ENCODE results near the gene PCK1. TPM values are rescaled to one million over a fixed set of nuclear protein-coding genes. Genes with fewer than 3 reads are reported as not detected.

Gene PCK1
- total RNA-seq, 1 experiment from 2014 or later, result not detected

DNA sequence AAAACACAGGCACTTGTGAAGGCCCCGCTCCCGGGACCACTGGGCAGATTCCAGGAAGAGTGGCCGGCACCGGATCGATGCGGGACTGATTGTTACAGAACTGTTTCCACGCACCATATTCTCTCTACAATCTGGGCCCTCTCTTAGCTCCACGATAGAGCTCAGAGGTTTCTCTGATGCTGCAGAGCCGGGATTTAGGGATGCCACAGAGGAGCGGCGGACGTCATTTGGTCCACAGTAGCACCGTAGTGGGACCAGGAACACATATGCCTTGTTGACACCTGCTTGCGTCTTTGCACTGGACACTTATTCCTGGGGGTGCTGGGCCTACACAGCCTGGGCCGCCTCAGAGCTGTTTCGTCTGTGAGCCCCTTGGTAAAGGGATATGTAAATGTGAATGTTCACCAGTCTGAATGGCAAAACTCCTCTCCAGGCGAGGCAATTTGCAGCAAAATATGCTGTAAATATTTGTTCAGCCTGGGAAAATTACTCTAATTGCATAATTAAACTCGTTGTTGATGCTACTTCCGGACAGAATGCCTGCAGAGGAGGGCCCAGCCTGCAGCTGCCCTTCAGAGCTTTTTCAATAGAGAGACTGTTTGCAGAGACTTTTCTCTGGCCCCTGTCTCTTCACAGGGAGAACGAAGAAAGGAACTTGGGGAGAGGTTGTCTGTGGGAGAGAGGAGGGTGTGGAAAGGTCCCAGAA lies 9.4 kb downstream of the PCK1 start:
- no peak for DNase-seq (ENCODE audit: low read depth in 1 of 2, low spot score in 2 of 2)
- Histone ChIP-seq H3K27ac (no peak overlapping the region), H3K36me3 (no peaks in the 10 kb centered on the region), H3K27me3 (replicated peaks) (peaks cover 14% of the 10 kb centered on the region; the same call in 1 of the 2 replicates), H3K4me3 (no peak overlapping the region), H3K4me1 (replicated peaks) (no peaks in the 10 kb centered on the region), H3K9me3 (replicated peaks) (no peaks in the 10 kb centered on the region)

- H3K27me3 ChIP-seq (replicated peaks), result peaks cover 13% of the 10 kb centered on the region; the same call in 1 of the 2 replicates
- no peaks in the 10 kb centered on the region for H3K36me3 ChIP-seq
- no peak for DNase-seq (ENCODE audit: low read depth in 1 of 2, low spot score in 2 of 2)
- H3K4me3 ChIP-seq, result no peak overlapping the region
- no peaks in the 10 kb centered on the region for H3K4me1 ChIP-seq (replicated peaks)
- H3K9me3 ChIP-seq (replicated peaks), result no peaks in the 10 kb centered on the region
- H3K27ac ChIP-seq, result no peak overlapping the region
Measured at GRCh38 chr20:57570920-57571319, 10.0 kb downstream of the PCK1 start.

- DNase-seq (ENCODE audit: low read depth in 1 of 2, low spot score in 2 of 2), result no peak
- H3K36me3 ChIP-seq, result no peaks in the 10 kb centered on the region
- H3K9me3 ChIP-seq (replicated peaks), result no peaks in the 10 kb centered on the region
- no peak overlapping the region for H3K4me3 ChIP-seq
- peaks cover 13% of the 10 kb centered on the region; the same call in 1 of the 2 replicates for H3K27me3 ChIP-seq (replicated peaks)
- no peaks in the 10 kb centered on the region for H3K4me1 ChIP-seq (replicated peaks)
- H3K27ac ChIP-seq, result no peak overlapping the region
Measured at GRCh38 chr20:57571782-57572416, 11.0 kb downstream of the PCK1 start.

- Histone ChIP-seq H3K4me1 (replicated peaks) (no peaks in the 10 kb centered on the region), H3K36me3 (no peaks in the 10 kb centered on the region), H3K27ac (no peak overlapping the region), H3K27me3 (replicated peaks) (0 out of 2 replicates have a peak, but pooled peaks cover 13% of the 10 kb centered on the region), H3K9me3 (replicated peaks) (no peaks in the 10 kb centered on the region), H3K4me3 (no peak overlapping the region)
- no peak for DNase-seq (ENCODE audit: low read depth in 1 of 2, low spot score in 2 of 2)
Measured at GRCh38 chr20:57573242-57573641, 12.3 kb downstream of the PCK1 start.

DNA sequence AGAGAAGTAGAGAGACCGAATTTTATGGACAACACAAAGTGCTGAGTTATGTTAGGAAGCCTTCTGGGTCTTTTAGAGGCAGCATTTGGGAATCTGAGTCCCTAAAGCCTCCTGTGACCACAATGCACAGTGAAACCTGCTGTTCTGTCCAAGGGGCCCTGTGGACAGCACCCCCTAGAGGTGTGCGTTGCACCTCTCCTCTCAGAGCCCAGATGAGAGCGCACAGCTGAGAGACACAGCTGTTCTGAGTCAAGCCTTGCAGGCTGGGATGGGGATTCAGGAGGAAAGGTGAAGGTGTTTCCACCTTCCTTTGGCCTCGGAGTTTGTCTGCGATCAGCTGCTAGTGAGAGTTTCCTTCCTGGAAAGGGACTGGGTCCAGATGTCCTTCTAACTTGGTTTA lies 13.0 kb downstream of the PCK1 start:
- Histone ChIP-seq H3K36me3 (no peaks in the 10 kb centered on the region), H3K9me3 (replicated peaks) (no peaks in the 10 kb centered on the region), H3K27me3 (replicated peaks) (peaks cover 17% of the 10 kb centered on the region; the same call in 1 of the 2 replicates), H3K4me1 (replicated peaks) (no peaks in the 10 kb centered on the region), H3K4me3 (no peak overlapping the region), H3K27ac (no peak overlapping the region)
- DNase-seq (ENCODE audit: low read depth in 1 of 2, low spot score in 2 of 2), result no peak

DNA sequence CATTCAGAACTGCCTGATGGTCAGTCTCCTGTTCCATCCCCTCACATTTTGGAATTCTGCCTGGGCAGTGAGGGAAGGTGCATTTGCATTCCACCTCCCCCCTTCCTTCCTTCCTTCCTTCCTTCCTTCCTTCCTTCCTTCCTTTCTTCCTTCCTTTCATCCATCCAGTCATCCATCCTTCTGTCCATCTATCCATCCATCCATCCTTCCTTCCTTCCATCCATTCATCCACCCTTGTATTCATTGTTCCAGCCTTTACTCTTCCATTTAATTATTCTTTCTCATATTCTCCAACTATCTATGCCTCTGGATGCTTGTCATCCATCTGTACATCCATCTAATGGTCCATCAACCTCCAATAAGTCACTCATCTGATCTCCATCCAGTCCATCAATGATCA lies 14.0 kb downstream of the PCK1 start:
- Histone ChIP-seq H3K27ac (no peak overlapping the region), H3K4me3 (no peak overlapping the region), H3K4me1 (replicated peaks) (no peaks in the 10 kb centered on the region), H3K36me3 (no peaks in the 10 kb centered on the region), H3K27me3 (replicated peaks) (peaks cover 19% of the 10 kb centered on the region; the same call in 1 of the 2 replicates), H3K9me3 (replicated peaks) (no peaks in the 10 kb centered on the region)
- no peak for DNase-seq (ENCODE audit: low read depth in 1 of 2, low spot score in 2 of 2)

GRCh38 chr20:57576002-57576401 lies 15.1 kb downstream of the PCK1 start:
- Histone ChIP-seq H3K4me3 (no peak overlapping the region), H3K4me1 (replicated peaks) (no peaks in the 10 kb centered on the region), H3K27me3 (replicated peaks) (peaks cover 19% of the 10 kb centered on the region; the same call in 1 of the 2 replicates), H3K27ac (no peak overlapping the region), H3K36me3 (no peaks in the 10 kb centered on the region), H3K9me3 (replicated peaks) (no peaks in the 10 kb centered on the region)
- DNase-seq (ENCODE audit: low read depth in 1 of 2, low spot score in 2 of 2), result no peak

DNA sequence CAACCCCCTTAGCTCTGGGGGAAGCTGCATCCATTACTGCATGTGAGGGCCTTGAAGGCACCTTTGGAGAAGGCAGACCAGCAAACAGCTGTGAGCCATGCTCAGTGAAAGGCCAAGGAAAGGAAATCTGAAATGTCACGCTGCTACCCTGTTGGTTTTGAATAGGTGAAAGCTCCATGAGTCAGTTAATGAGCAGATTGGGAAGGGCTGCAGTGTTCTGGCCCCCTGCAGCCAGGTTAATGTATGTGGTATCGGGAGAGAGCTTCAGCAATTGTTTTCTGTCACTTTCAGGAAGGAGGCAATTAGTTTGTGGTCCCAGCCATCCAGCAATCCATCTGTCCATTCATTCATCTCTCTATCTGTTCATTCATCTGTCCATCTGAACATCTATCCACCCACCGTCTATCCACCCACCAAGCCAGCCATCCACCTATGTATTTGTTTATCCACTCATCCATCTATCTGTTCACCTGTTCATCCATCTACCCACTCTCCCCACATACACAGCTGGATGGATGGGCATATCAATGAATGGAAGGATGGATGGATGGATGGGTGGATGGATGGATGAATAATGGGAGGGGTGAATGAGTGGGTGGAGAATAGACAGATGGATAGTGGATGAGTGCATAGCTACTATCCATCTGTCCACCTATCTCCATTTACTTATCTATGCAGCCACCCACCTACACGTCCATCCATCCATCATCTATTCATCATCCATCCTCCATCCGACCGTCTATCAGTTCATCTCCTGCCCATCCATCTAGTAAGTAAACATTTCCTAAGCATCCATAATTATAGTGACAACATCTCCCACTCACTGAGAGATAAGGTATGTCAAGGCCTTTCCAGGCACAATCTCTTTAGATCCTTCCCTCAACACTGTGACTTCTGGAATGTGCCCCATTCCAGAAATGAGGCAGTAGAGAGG lies 16.0 kb downstream of the PCK1 start:
- H3K27me3 ChIP-seq (replicated peaks), result peaks cover 19% of the 10 kb centered on the region; the same call in 1 of the 2 replicates
- no peak overlapping the region for H3K4me3 ChIP-seq
- peaks cover 3% of the 10 kb centered on the region for H3K4me1 ChIP-seq (replicated peaks)
- DNase-seq (ENCODE audit: low read depth in 1 of 2, low spot score in 2 of 2), result no peak
- H3K36me3 ChIP-seq, result no peaks in the 10 kb centered on the region
- H3K27ac ChIP-seq, result no peak overlapping the region
- H3K9me3 ChIP-seq (replicated peaks), result no peaks in the 10 kb centered on the region

DNA sequence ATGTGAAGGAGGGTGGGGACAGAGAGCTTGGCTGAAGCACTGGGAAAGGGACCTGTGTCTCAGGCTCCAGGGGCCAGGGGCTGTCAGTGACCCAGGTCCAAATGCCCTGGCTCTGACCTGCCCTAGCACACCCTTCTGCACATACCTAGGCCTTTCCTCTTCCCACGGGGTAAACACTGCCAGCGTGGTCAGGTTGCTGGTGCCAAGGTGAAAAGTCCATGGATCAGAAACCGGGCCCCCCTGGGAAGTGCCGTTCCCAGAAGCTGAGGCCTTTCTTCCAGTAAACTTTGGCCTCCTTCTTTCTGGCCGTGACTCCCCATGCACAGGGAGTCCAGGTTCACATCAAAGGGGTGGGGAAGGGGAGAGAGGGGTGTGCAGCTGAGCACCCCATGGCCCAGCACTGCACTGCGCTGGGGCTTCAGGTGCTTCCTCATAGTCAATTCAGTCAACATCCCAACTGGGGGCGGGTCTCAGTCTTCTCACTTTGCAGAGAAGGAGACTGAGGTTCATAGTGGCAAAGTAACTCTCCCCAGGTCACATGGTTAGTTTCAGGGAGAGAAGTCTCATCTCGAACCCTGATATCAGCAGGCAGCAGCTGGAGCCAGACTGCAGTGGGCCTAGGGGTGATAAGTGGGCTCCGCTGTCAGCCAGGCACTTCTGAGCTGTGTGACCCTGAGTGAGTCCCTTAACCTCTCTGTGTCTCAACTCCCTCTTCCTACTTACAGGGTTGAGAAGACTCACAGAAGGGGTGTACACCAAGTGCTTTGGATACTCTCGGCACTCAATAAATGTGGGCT lies 17.0 kb downstream of the PCK1 start:
- Histone ChIP-seq H3K27me3 (replicated peaks) (peaks cover 19% of the 10 kb centered on the region; the same call in 1 of the 2 replicates), H3K9me3 (replicated peaks) (no peaks in the 10 kb centered on the region), H3K27ac (no peak overlapping the region), H3K36me3 (no peaks in the 10 kb centered on the region), H3K4me1 (replicated peaks) (peaks cover 13% of the 10 kb centered on the region), H3K4me3 (no peak overlapping the region)
- DNase-seq (ENCODE audit: low read depth in 1 of 2, low spot score in 2 of 2), result no peak

GRCh38 chr20:57578476-57579165 lies 17.7 kb downstream of the PCK1 start:
- H3K27ac ChIP-seq, result no peak overlapping the region
- H3K4me3 ChIP-seq, result no peak overlapping the region
- H3K4me1 ChIP-seq (replicated peaks), result peaks cover 15% of the 10 kb centered on the region
- no peak for DNase-seq (ENCODE audit: low read depth in 1 of 2, low spot score in 2 of 2)
- no peaks in the 10 kb centered on the region for H3K36me3 ChIP-seq
- H3K27me3 ChIP-seq (replicated peaks), result peaks cover 19% of the 10 kb centered on the region; the same call in 1 of the 2 replicates
- H3K9me3 ChIP-seq (replicated peaks), result no peaks in the 10 kb centered on the region

- DNase-seq (ENCODE audit: low read depth in 1 of 2, low spot score in 2 of 2), result no peak
- Histone ChIP-seq H3K9me3 (replicated peaks) (no peaks in the 10 kb centered on the region), H3K27me3 (replicated peaks) (peaks cover 19% of the 10 kb centered on the region; the same call in 1 of the 2 replicates), H3K4me3 (no peak overlapping the region), H3K36me3 (no peaks in the 10 kb centered on the region), H3K27ac (no peak overlapping the region), H3K4me1 (replicated peaks) (peaks cover 15% of the 10 kb centered on the region)
Measured at GRCh38 chr20:57579331-57579897, 18.5 kb downstream of the PCK1 start.

DNA sequence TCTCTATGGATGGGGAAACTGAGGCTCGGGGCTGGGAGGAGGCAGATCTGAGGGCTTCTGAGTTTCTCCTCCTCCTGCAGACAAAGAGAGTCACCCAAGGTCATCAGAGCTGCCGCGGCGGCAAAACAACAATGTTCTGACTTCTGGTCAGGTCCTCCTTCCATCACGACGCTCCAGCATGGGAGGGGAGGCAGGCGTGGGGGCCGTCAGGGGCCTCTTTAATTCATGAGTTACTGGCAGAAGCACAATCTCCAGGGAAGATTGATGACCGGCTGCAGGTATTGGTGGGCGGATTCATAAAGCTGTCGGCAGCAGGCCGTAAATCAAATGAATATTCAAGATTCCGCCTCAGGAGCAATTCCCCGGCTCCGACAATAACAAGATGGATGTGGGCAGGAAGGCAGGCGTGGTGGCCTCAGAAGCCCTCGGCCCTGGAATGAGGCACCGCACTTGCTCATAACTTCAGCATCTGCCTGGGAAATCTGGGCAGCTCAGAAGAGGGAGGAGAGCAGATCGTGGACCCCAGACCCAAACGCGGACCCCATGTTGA lies 19.1 kb downstream of the PCK1 start:
- Histone ChIP-seq H3K4me3 (no peak overlapping the region), H3K27ac (no peak overlapping the region), H3K4me1 (replicated peaks) (peaks cover 15% of the 10 kb centered on the region), H3K27me3 (replicated peaks) (peaks cover 19% of the 10 kb centered on the region; the same call in 1 of the 2 replicates), H3K36me3 (no peaks in the 10 kb centered on the region), H3K9me3 (replicated peaks) (no peaks in the 10 kb centered on the region)
- no peak for DNase-seq (ENCODE audit: low read depth in 1 of 2, low spot score in 2 of 2)
